H9 (cell line): ENCODE data around the gene FAM170B. TPM values are rescaled to one million over a fixed set of nuclear protein-coding genes. Genes with fewer than 3 reads are reported as not detected.

Experiments used
- DNase-seq: peaks from one replicate; pipeline ENCODE4 v3.0.0-alpha.2; 2017
- H2AFZ ChIP-seq: one replicate; pipeline ENCODE4 v1.6.1; 2013; ENCODE audit warnings: mild to moderate bottlenecking, low read length, control low read depth, moderate library complexity
- H2AK5ac ChIP-seq: 2 replicates; pipeline ENCODE4 v1.6.1; 2013; ENCODE audit warnings: low read length, control low read depth, mixed read lengths; ENCODE audit not compliant: insufficient read length
- H2BK120ac ChIP-seq: one replicate; pipeline ENCODE4 v1.6.1; 2013; ENCODE audit warnings: low read depth, mild to moderate bottlenecking, low read length, control low read depth, inconsistent platforms; ENCODE audit not compliant: poor library complexity, severe bottlenecking
- H2BK12ac ChIP-seq: 2 replicates; pipeline ENCODE4 v1.6.1; 2013; ENCODE audit warnings: low read length, control low read depth, mixed read lengths, low read depth; ENCODE audit not compliant: insufficient read length
- H2BK15ac ChIP-seq: 2 replicates; pipeline ENCODE4 v1.6.1; 2013; ENCODE audit warnings: low read depth, low read length, control low read depth
- H2BK20ac ChIP-seq: one replicate; pipeline ENCODE4 v1.6.1; 2013; ENCODE audit warnings: low read depth, mild to moderate bottlenecking, low read length, control low read depth, inconsistent platforms; ENCODE audit not compliant: poor library complexity, severe bottlenecking
- H2BK5ac ChIP-seq: 2 replicates; pipeline ENCODE4 v1.6.1; 2013; ENCODE audit warnings: low read length, control low read depth, mixed read lengths; ENCODE audit not compliant: insufficient read length
- H3K14ac ChIP-seq: 2 replicates; pipeline ENCODE4 v1.6.1; 2013; ENCODE audit warnings: low read length, control low read depth; ENCODE audit not compliant: insufficient read depth
- H3K18ac ChIP-seq: 2 replicates; pipeline ENCODE4 v1.6.1; 2013; ENCODE audit warnings: low read depth, mild to moderate bottlenecking, mixed read lengths, low read length, control low read depth; ENCODE audit not compliant: insufficient read length
- H3K23ac ChIP-seq: 2 replicates; pipeline ENCODE4 v1.6.1; 2013; ENCODE audit warnings: low read length, control low read depth, mixed read lengths, low read depth; ENCODE audit not compliant: insufficient read length
- H3K23me2 ChIP-seq: 2 replicates; pipeline ENCODE4 v1.6.1; 2013; ENCODE audit warnings: low read depth, mild to moderate bottlenecking, mixed read lengths, low read length, control low read depth; ENCODE audit not compliant: insufficient read length, poor library complexity, severe bottlenecking
- H3K27ac ChIP-seq: 2 replicates; pipeline ENCODE4 v1.5.1; 2013; ENCODE audit warnings: low read length, control low read depth, mixed read lengths, low read depth; ENCODE audit not compliant: insufficient read length
- H3K27me3 ChIP-seq: 2 replicates; pipeline ENCODE4 v1.6.1; 2013; ENCODE audit warnings: low read length, control low read depth, inconsistent platforms; ENCODE audit not compliant: insufficient read depth
- H3K4ac ChIP-seq: 2 replicates; pipeline ENCODE4 v1.6.1; 2013; ENCODE audit warnings: low read depth, mild to moderate bottlenecking, control low read depth, inconsistent platforms, low read length, moderate library complexity
- H3K4me1 ChIP-seq: 2 replicates; pipeline ENCODE4 v1.6.1; 2013; ENCODE audit warnings: low read length, control low read depth, inconsistent platforms; ENCODE audit not compliant: insufficient read depth
- H3K4me2 ChIP-seq: 2 replicates; pipeline ENCODE4 v1.6.1; 2013; ENCODE audit warnings: low read length, control low read depth, mixed read lengths; ENCODE audit not compliant: insufficient read length, insufficient read depth
- H3K56ac ChIP-seq: 2 replicates; pipeline ENCODE4 v1.6.1; 2013; ENCODE audit warnings: low read depth, mild to moderate bottlenecking, mixed read lengths, low read length, control low read depth; ENCODE audit not compliant: insufficient read length
- H3K79me1 ChIP-seq: 2 replicates; pipeline ENCODE4 v1.6.1; 2013; ENCODE audit warnings: low read depth, mild to moderate bottlenecking, moderate library complexity, low read length, control low read depth, inconsistent platforms; ENCODE audit not compliant: insufficient read depth, poor library complexity, severe bottlenecking
- H3K79me2 ChIP-seq: 2 replicates; pipeline ENCODE4 v1.6.1; 2013; ENCODE audit warnings: low read length, control low read depth, inconsistent platforms; ENCODE audit not compliant: insufficient read depth
- H3K9ac ChIP-seq: 2 replicates; pipeline ENCODE4 v1.6.1; 2013; ENCODE audit warnings: low read length, control low read depth, mixed read lengths; ENCODE audit not compliant: insufficient read length; ENCODE audit errors: extremely low read depth
- H3K9me3 ChIP-seq: one replicate; pipeline ENCODE4 v1.6.1; 2013; ENCODE audit warnings: low read depth, low read length, inconsistent platforms; ENCODE audit not compliant: control insufficient read depth
- H3T11ph ChIP-seq: one replicate; pipeline ENCODE4 v1.6.1; 2013; ENCODE audit warnings: mild to moderate bottlenecking, low read length, control low read depth, inconsistent platforms
- H4K20me1 ChIP-seq: one replicate; pipeline ENCODE4 v1.6.1; 2013; ENCODE audit not compliant: control insufficient read depth, insufficient read length, insufficient read depth
- H4K5ac ChIP-seq: 2 replicates; pipeline ENCODE4 v1.6.1; 2013; ENCODE audit warnings: low read depth, mild to moderate bottlenecking, mixed read lengths, low read length, control low read depth; ENCODE audit not compliant: insufficient read length
- H4K8ac ChIP-seq: replicated peaks from 2 replicates; pipeline ENCODE4 v1.6.1; 2013; ENCODE audit warnings: low read length, control low read depth, mixed read lengths, low read depth; ENCODE audit not compliant: insufficient read length
- H4K91ac ChIP-seq: 2 replicates; pipeline ENCODE4 v1.6.1; 2013; ENCODE audit warnings: low read depth, mild to moderate bottlenecking, moderate library complexity, mixed read lengths, low read length, control low read depth; ENCODE audit not compliant: insufficient read length
- H3K27ac Mint-ChIP-seq, 3 experiments: 2 replicates in 2 of 3; 3 replicates in 1 of 3; pipeline ENCODE4 v1.8.0; 2020 to 2021; ENCODE audit warnings: mixed read lengths in 3 of 3, mild to moderate bottlenecking in 1 of 3, moderate library complexity in 1 of 3
- H3K27me3 Mint-ChIP-seq: 2 replicates; pipeline ENCODE4 v1.8.0; 2021; ENCODE audit warnings: low read depth, mild to moderate bottlenecking, moderate library complexity, mixed read lengths
- H3K36me3 Mint-ChIP-seq, 3 experiments: 2 replicates in 2 of 3; 3 replicates in 1 of 3; pipeline ENCODE4 v1.8.0; 2020 to 2021; ENCODE audit warnings: low read depth in 3 of 3, mixed read lengths in 3 of 3; ENCODE audit not compliant: insufficient read depth in 1 of 3
- H3K4me1 Mint-ChIP-seq, 2 experiments: 2 replicates each; pipeline ENCODE4 v1.8.0; 2020; ENCODE audit warnings: mixed read lengths in 2 of 2
- H3K4me3 Mint-ChIP-seq, 2 experiments: 2 replicates in 1 of 2; 3 replicates in 1 of 2; pipeline ENCODE4 v1.8.0; 2020 to 2021; ENCODE audit warnings: mild to moderate bottlenecking in 2 of 2, mixed read lengths in 2 of 2, moderate library complexity in 1 of 2
- H3K9me3 Mint-ChIP-seq, 2 experiments: 2 replicates in 1 of 2; 3 replicates in 1 of 2; pipeline ENCODE4 v1.8.0; 2020; ENCODE audit warnings: mild to moderate bottlenecking in 2 of 2, mixed read lengths in 2 of 2, moderate library complexity in 1 of 2
- CTCF ChIP-seq: fragments of 200-600 bp; sonication (generic); conservative IDR thresholded peaks from 3 replicates; pipeline ENCODE4 v1.8.0; 2021; ENCODE audit warnings: antibody characterized with exemption, mild to moderate bottlenecking
- WGBS: extraction: QIAGEN DNeasy Blood & Tissue Kit; methylation state at CpG from one replicate; pipeline ENCODE4 v1.1.7; 2013; ENCODE audit warnings: missing lambda C conversion rate, low lambda C conversion rate, mixed read lengths; ENCODE audit not compliant: insufficient read length; ENCODE audit errors: extremely low coverage; 5-methylcytosine and 5-hydroxymethylcytosine counted together
- total RNA-seq: library from RNA; stranded (reverse); gene quantifications from 2 replicates; pipeline ENCODE4 v1.2.1, GENCODE V29; 2021

The FAM170B gene
- total RNA-seq, 1 experiment from 2014 or later = not detected

GRCh38 chr10:49103761-49104160 is 30.1 kb downstream of the FAM170B start:
- Histone ChIP-seq H2AK5ac (no peak overlapping the region), H3K27ac (no peak overlapping the region)

More at GRCh38 chr10:49103761-49104160, 30.1 kb downstream of the FAM170B start:
- no peaks in the 10 kb centered on the region for H3K9me3 ChIP-seq
- H2BK120ac ChIP-seq = no peak overlapping the region
- no peaks in the 10 kb centered on the region for H3K23me2 ChIP-seq
- no peak overlapping the region for H3K23ac ChIP-seq
- no peaks in the 10 kb centered on the region for H4K20me1 ChIP-seq
- H3K79me2 ChIP-seq = no peaks in the 10 kb centered on the region
- H2BK12ac ChIP-seq = no peak overlapping the region
- no peaks in the 10 kb centered on the region for H3K4me1 ChIP-seq
- no peak overlapping the region for H3K4ac ChIP-seq
- no peak overlapping the region for H2BK20ac ChIP-seq
- no peak overlapping the region for H3K14ac ChIP-seq
- no peak overlapping the region for H4K8ac ChIP-seq
- H2BK5ac ChIP-seq = no peak overlapping the region
- no peak overlapping the region for H2BK15ac ChIP-seq
- no peaks in the 10 kb centered on the region for H3K27me3 ChIP-seq
- no peak overlapping the region for H3K4me2 ChIP-seq
- H3K18ac ChIP-seq = no peak overlapping the region
- no peak overlapping the region for H3K9ac ChIP-seq
- H3K4me3 Mint-ChIP-seq = no peak overlapping the region
- no peaks in the 10 kb centered on the region for H3K9me3 Mint-ChIP-seq
- no peak overlapping the region for H4K5ac ChIP-seq
- no peak overlapping the region for H3K56ac ChIP-seq
- H2AFZ ChIP-seq = no peak overlapping the region
- H3K79me1 ChIP-seq = no peaks in the 10 kb centered on the region
- H3K27me3 Mint-ChIP-seq = peaks cover 2% of the 10 kb centered on the region; the same call in 1 of the 2 replicates
- H4K91ac ChIP-seq = no peak overlapping the region
- no peak overlapping the region for H3T11ph ChIP-seq
- H3K36me3 Mint-ChIP-seq = no peaks in the 10 kb centered on the region; a peak in 1 of 7 replicates
- no peak for DNase-seq
- TF ChIP-seq CTCF = no peak
- peaks cover 0 to 6% of the 10 kb centered on the region in 2 experiments; a peak in 2 of 4 replicates for H3K4me1 Mint-ChIP-seq
- no peak overlapping the region for H3K27ac Mint-ChIP-seq
- no CpG with 5 or more reads among the region's 4 CpGs for WGBS
